Motor neuron (in vitro differentiated cells): ENCODE data around the gene SALL1. TPM values are rescaled to one million over a fixed set of nuclear protein-coding genes. Genes with fewer than 3 reads are reported as not detected.
A peak's percentile ranks its signal among the peaks of the same experiment; 100 is the strongest.

Experiments used
- ATAC-seq, 8 experiments: fragments of 200-7000 bp; cut with Tn5 transposase; replicated peaks in 6 of 8; 2 replicates each; pipeline ENCODE4 v1.8.0; 2021; ENCODE audit warnings: mild to moderate bottlenecking in 8 of 8, moderate library complexity in 8 of 8
- H3K27ac ChIP-seq, 2 donors: fragments of 250-450 bp; sonication (Bioruptor Pico); 2 replicates each; pipeline ENCODE4 v1.9.0; 2021; ENCODE audit warnings: antibody characterized with exemption in 2 of 2, mild to moderate bottlenecking in 2 of 2, moderate library complexity in 1 of 2
- H3K4me1 ChIP-seq, 2 donors: fragments of 250-450 bp; sonication (Bioruptor Pico); replicated peaks in 1 of 2; 2 replicates each; pipeline ENCODE4 v1.6.1; 2021; ENCODE audit warnings: antibody characterized with exemption in 2 of 2, mild to moderate bottlenecking in 2 of 2, moderate library complexity in 1 of 2
- H3K4me3 ChIP-seq, 5 donors: fragments of 250-450 bp; sonication (Bioruptor Pico); 2 replicates each; pipeline ENCODE4 v1.9.0; 2021; ENCODE audit warnings: antibody characterized with exemption in 5 of 5, mild to moderate bottlenecking in 5 of 5, moderate library complexity in 4 of 5
- WGBS, 10 experiments: fragments of 450-650 bp; shearing (Covaris generic); methylation state at CpG; one replicate each; pipeline ENCODE4 v1.0.0; 2022; 5-methylcytosine and 5-hydroxymethylcytosine counted together
- in situ Hi-C, 9 experiments: fragments of 400-800 bp; cut with MboI; loops; one replicate each; pipeline ENCODE4 v1.15.0; 2021; ENCODE audit warnings: low sequenced_read_pairs in 9 of 9, low pct_unique_long_range_greater_than_20kb in 2 of 9; ENCODE audit not compliant: unreplicated experiment in 9 of 9
- total RNA-seq, 8 experiments: library from RNA; unstranded; fragments of 300-600 nt; gene quantifications; 2 replicates each; pipeline versions ENCODE4 v1.2.3 to v1.2.4, GENCODE V29; 2022

The SALL1 gene
- 10 to 100 TPM in 6 of 8 experiments, 1 to 10 TPM in 2; 1.7 to 44.2 (median 15.6) TPM for total RNA-seq

GRCh38 chr16:51150888-51151320, at the start of gene SALL1:
TSS of gene SALL1 (minus strand) at chr16:51151270. CDS start at chr16:51151241, 29 bp downstream.
- in situ Hi-C loops = loop anchor here in 6 of 9 experiments (10.0 to 25.0 kb wide), 4 partner anchors 386 to 836 kb away; no protein-coding TSS in a partner anchor
- WGBS, 10 experiments = 0 to 2% (median 0%) methylated on average over 2 to 10 of the region's 38 CpGs; no CpG with 5 or more reads in 7 of the 10 experiments
- Histone ChIP-seq H3K27ac (peak within 1 kb of the TSS; percentile 85 to 94), H3K4me1 (peaks cover 0 to 12% of the 10 kb centered on the region in 2 donors), H3K4me3 (peak within 1 kb of the TSS; percentile 54 to 97 (median 82))
- peak in 6 of 8 experiments; percentile 0 to 4 (median 1) for ATAC-seq

DNA sequence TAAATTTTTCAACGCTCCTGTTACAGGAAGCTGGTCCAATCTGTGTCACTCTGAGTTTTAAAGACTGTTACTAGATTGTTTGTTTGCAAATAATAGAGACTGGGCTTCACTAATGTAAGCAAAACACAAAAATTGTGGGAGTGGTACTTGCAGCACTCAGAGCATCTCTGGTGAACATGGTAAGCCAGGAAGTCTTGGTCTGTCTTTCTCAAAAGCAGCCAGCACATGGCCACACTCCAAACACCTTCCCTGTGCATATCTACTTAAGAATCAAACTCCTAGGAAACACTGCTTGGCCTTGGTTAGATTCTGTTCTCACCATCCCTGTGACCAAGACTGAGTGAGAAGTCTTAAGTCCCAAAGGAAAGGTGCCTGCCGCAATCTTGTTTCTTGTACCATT, 49.7 kb upstream of the SALL1 start:
- in situ Hi-C loops = no loop called here
- Histone ChIP-seq H3K27ac (no peak overlapping the region), H3K4me3 (no peak overlapping the region), H3K4me1 (peaks cover 15 to 19% of the 10 kb centered on the region in 2 donors)
- ATAC-seq = peak in 2 of 8 experiments; percentile 43 to 75
- 60 to 100% (median 90%) methylated on average over 1 to 2 of the region's 2 CpGs; no CpG with 5 or more reads in 4 of the 10 experiments for WGBS, 10 experiments

GRCh38 chr16:51197953-51198748, 47.1 kb upstream of the SALL1 start:
- H3K4me1 ChIP-seq = peaks cover 15 to 19% of the 10 kb centered on the region in 2 donors
- no peak overlapping the region for H3K4me3 ChIP-seq
- in situ Hi-C loops = no loop called here
- H3K27ac ChIP-seq = peak overlapping the region in 1 of 2 donors; percentile 25
- WGBS, 10 experiments = 0 to 100% (median 73%) methylated on average over 1 to 8 of the region's 8 CpGs
- ATAC-seq = peak in 5 of 8 experiments; percentile 76 to 97 (median 83)

DNA sequence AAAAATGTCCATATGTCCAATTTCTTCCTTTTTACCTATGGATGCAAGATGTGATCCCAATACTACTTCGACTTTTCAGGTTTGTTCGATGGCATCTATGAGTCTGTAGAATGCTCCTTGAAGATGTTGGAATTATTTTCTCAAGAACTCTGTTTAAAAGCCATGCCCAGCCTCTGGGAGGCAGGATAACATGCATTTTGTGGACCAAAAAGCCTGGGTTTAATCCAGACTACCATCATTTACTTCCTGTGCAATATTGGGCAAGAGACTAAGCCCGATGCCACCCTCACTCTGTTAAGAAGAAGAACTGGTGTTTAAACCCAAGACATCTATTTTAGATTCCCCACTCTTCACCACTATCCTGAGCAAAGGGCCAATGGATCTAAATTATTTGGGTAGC, 42.8 kb upstream of the SALL1 start:
- in situ Hi-C loops = no loop called here
- Histone ChIP-seq H3K4me1 (peaks cover 22 to 31% of the 10 kb centered on the region in 2 donors), H3K4me3 (no peak overlapping the region), H3K27ac (no peak overlapping the region)
- no peak for ATAC-seq
- 86 to 100% (median 92%) methylated on average over 1 to 3 of the region's 3 CpGs; no CpG with 5 or more reads in 4 of the 10 experiments for WGBS, 10 experiments

DNA sequence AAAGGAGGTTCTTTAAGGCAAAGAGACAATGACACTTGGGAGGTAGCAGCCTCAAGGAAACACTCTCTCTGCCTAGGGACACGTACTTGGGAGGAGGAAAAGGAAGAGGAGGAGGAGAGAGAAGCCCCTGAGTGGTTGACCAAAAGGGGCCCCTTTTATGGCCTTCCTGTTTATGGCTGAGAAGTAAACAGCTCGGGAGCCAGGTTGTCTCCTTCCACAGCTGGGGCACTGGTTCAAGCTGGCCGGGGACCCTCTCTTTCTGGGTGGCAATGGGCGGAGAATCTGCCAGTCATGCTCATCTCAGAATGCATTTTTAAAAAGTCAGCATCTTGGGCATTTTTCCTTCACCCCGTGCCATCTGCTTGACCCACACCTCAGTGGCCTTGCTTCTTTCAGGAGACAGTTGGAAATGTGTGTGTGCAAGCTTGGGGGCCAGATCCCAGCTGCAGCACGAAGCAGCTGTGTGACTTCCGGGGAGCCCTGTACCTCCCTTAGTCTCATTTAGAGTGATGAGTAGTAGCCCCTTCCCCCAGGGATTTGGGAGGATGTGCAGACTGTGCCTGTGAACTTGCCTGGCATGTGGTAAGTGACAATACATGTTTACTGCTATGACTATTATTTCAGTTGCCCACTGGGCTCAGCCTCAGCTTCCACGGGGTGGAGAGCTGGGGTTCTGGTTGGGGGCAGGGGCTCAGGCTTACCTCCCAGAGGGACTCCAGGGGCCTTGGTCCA, 33.8 kb upstream of the SALL1 start:
- peak in 4 of 8 experiments; percentile 5 to 32 (median 19) for ATAC-seq
- H3K4me1 ChIP-seq = peaks cover 40% of the 10 kb centered on the region in 2 donors
- 17 to 100% (median 48%) methylated on average over 1 to 5 of the region's 8 CpGs; no CpG with 5 or more reads in 5 of the 10 experiments for WGBS, 10 experiments
- peak overlapping the region in 1 of 2 donors; percentile 9 for H3K27ac ChIP-seq
- in situ Hi-C loops = no loop called here
- H3K4me3 ChIP-seq = no peak overlapping the region

GRCh38 chr16:51181503-51181811, 30.4 kb upstream of the SALL1 start:
- H3K4me3 ChIP-seq = no peak overlapping the region
- in situ Hi-C loops = no loop called here
- WGBS, 10 experiments = 0 to 20% (median 0%) methylated on average over 1 to 3 of the region's 4 CpGs; no CpG with 5 or more reads in 7 of the 10 experiments
- peak in 6 of 8 experiments; percentile 59 to 92 (median 90) for ATAC-seq
- peak overlapping the region; percentile 70 to 73 for H3K27ac ChIP-seq
- peaks cover 50 to 53% of the 10 kb centered on the region in 2 donors for H3K4me1 ChIP-seq

DNA sequence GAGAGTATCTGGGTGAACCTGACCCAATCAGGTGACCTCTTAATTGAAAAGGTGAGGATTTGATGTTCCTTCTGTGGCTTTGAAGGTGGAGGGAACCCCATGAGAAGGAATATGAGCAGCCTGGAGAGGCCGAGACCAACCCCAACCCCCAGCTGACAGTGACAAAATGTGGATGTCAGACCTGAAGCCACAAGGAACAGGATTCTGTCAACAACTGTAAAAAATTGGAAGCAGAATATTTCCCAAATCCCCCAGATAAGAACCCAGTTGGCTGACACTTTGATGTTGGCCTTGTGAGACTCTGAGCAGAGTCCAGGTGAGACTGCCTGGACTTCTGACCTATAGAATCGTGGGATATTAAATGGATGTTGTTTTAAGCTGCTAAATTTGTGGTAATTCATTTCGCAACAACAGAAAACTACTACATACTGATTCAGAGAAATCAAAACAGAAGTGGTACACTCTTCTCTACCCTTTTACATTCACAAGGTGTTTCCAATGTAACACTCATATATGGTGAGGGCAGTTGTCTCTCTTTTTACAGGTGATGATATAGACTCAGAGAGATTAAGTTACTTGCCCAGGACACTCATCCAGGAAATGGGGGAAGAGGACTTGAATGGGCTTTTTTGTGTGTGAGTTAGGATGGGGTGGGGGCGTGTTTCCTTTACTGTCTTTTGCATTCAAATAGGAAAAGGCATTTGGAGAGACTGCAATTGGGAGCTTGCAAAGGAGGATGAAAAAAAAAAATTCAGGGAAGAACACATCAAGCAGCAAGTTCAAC, 29.8 kb upstream of the SALL1 start:
- in situ Hi-C loops = no loop called here
- WGBS, 10 experiments = 13 to 93% (median 35%) methylated on average over 1 to 4 of the region's 4 CpGs; no CpG with 5 or more reads in 2 of the 10 experiments
- Histone ChIP-seq H3K27ac (peak overlapping the region in 1 of 2 donors; percentile 8), H3K4me1 (peaks cover 50 to 53% of the 10 kb centered on the region in 2 donors), H3K4me3 (no peak overlapping the region)
- ATAC-seq = no peak

DNA sequence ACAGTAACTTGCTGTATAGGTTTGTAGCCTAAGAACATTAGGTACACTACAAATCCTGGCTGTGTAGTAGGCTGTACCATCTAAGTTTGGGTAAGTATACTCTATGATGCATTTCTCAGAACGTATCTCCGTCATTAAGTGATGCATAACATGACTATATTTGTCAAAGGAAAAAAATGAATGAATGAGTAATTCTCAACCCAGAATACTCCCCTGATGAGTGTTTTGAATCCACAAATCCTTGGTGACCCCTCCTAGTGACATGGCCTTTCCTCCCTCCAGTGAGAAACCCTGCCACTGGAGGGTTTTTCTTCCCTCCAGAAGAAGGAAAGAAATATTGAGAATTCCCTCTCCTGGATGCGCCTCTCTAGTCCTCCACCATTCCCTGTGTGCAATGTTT, 24.0 kb upstream of the SALL1 start:
- WGBS, 10 experiments = 0 to 100% (median 95%) methylated on average over 1 to 3 of the region's 3 CpGs
- Histone ChIP-seq H3K27ac (no peak overlapping the region), H3K4me1 (peaks cover 16 to 17% of the 10 kb centered on the region in 2 donors), H3K4me3 (no peak overlapping the region)
- ATAC-seq = peak in 2 of 8 experiments; percentile 67 to 75
- in situ Hi-C loops = no loop called here

- H3K27ac ChIP-seq = no peak overlapping the region
- in situ Hi-C loops = loop anchor here in 6 of 9 experiments (25.0 kb wide), 3 partner anchors 365 to 815 kb away; no protein-coding TSS in a partner anchor
- WGBS, 10 experiments = 67 to 92% (median 86%) methylated on average over 1 to 5 of the region's 5 CpGs; no CpG with 5 or more reads in 2 of the 10 experiments
- ATAC-seq = peak in 3 of 8 experiments; percentile 76 to 98 (median 86)
- H3K4me1 ChIP-seq = peaks cover 0 to 3% of the 10 kb centered on the region in 2 donors
- H3K4me3 ChIP-seq = no peak overlapping the region
Measured at GRCh38 chr16:51172368-51172767, 21.3 kb upstream of the SALL1 start.

DNA sequence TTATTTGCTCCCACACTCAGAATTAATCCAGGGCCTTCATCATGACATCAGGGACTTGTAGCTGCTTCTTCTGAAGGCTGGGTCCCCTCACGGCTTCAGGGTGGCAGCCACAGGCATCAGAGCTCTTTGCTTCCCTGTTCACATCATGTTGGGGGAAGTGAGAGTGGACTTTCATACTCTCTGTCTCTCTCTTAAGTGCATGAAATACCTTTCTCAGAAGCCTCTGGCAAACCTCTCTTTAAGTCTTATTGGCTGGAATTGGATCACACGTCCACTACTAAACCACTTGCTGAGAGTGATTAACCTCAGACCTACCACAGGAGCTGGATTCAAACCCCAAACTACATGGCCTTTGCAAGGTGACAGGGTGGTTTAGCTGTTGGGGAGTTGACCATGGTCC, 17.7 kb upstream of the SALL1 start:
- no peak for ATAC-seq
- in situ Hi-C loops = loop anchor here in 6 of 9 experiments (25.0 kb wide), 3 partner anchors 369 to 819 kb away; no protein-coding TSS in a partner anchor
- Histone ChIP-seq H3K4me1 (peaks cover 16 to 18% of the 10 kb centered on the region in 2 donors), H3K27ac (no peak overlapping the region), H3K4me3 (no peak overlapping the region)
- 50 to 100% (median 100%) methylated on average over 1 of the region's 2 CpGs; no CpG with 5 or more reads in 6 of the 10 experiments for WGBS, 10 experiments

- no peak overlapping the region for H3K27ac ChIP-seq
- peaks cover 18 to 23% of the 10 kb centered on the region in 2 donors for H3K4me1 ChIP-seq
- 38 to 100% (median 90%) methylated on average over 2 to 7 of the region's 9 CpGs; no CpG with 5 or more reads in 1 of the 10 experiments for WGBS, 10 experiments
- in situ Hi-C loops = loop anchor here in 6 of 9 experiments (25.0 kb wide), 3 partner anchors 370 to 820 kb away; no protein-coding TSS in a partner anchor
- no peak for ATAC-seq
- no peak overlapping the region for H3K4me3 ChIP-seq
Measured at GRCh38 chr16:51167170-51167895, 16.3 kb upstream of the SALL1 start.
